HepG2 (cell line): ENCODE measurements around the gene TNFRSF6B. TPM values are rescaled to one million over a fixed set of nuclear protein-coding genes. Genes with fewer than 3 reads are reported as not detected.

Experiments used
- DR1 ChIP-seq: sonication (generic); formaldehyde crosslinking; IDR thresholded peaks from 2 replicates; pipeline ENCODE4 v1.8.0; 2021; ENCODE audit warnings: mild to moderate bottlenecking, missing genetic modification reagents, inconsistent platforms
- FOXO1 ChIP-seq: sonication (generic); formaldehyde crosslinking; IDR thresholded peaks from 2 replicates; pipeline ENCODE4 v1.4.0; 2020; ENCODE audit warnings: missing genetic modification reagents
- SNAI1 ChIP-seq: sonication (generic); formaldehyde crosslinking; IDR thresholded peaks from 2 replicates; pipeline ENCODE4 v1.5.0; 2020; ENCODE audit warnings: mild to moderate bottlenecking, missing genetic modification reagents, borderline replicate concordance
- TEAD2 ChIP-seq: sonication (generic); formaldehyde crosslinking; IDR thresholded peaks from 2 replicates; pipeline ENCODE4 v1.9.0; 2021; ENCODE audit warnings: missing genetic modification reagents
- UBTF ChIP-seq: sonication (generic); formaldehyde crosslinking; IDR thresholded peaks from 2 replicates; pipeline ENCODE4 v1.4.0; 2020; ENCODE audit warnings: mild to moderate bottlenecking, missing genetic modification reagents
- YEATS2 ChIP-seq: sonication (generic); formaldehyde crosslinking; IDR thresholded peaks from 2 replicates; pipeline ENCODE4 v1.4.0; 2020; ENCODE audit warnings: missing genetic modification reagents, borderline replicate concordance
- ZBTB21 ChIP-seq: sonication (generic); formaldehyde crosslinking; IDR thresholded peaks from 2 replicates; pipeline ENCODE4 v1.4.0; 2020; ENCODE audit warnings: missing genetic modification reagents
- ZKSCAN1 ChIP-seq: fragments of 150-350 bp; IDR thresholded peaks from 2 replicates; pipeline ENCODE4 v1.6.1; 2014; ENCODE audit warnings: low read length
- ZKSCAN8 ChIP-seq: IDR thresholded peaks from 2 replicates; pipeline ENCODE4 v1.6.1; 2016; ENCODE audit warnings: borderline replicate concordance, missing genetic modification reagents, missing compliant biosample characterization
- ZNF3 ChIP-seq: IDR thresholded peaks from 2 replicates; pipeline ENCODE4 v1.7.0; 2017; ENCODE audit warnings: inconsistent platforms
- ZNF383 ChIP-seq: sonication (generic); formaldehyde crosslinking; IDR thresholded peaks from 2 replicates; pipeline ENCODE4 v1.4.0; 2020; ENCODE audit warnings: missing genetic modification reagents, mild to moderate bottlenecking, borderline replicate concordance
- ZNF460 ChIP-seq: sonication (generic); formaldehyde crosslinking; IDR thresholded peaks from 2 replicates; pipeline ENCODE4 v1.5.1; 2020; ENCODE audit warnings: missing genetic modification reagents, mild to moderate bottlenecking, borderline replicate concordance
- ZNF484 ChIP-seq: sonication (generic); formaldehyde crosslinking; IDR thresholded peaks from 2 replicates; pipeline ENCODE4 v1.5.1; 2020; ENCODE audit warnings: mild to moderate bottlenecking, low read depth, missing genetic modification reagents, borderline replicate concordance
- ZNF550 ChIP-seq: sonication (generic); formaldehyde crosslinking; IDR thresholded peaks from 2 replicates; pipeline ENCODE4 v1.4.0; 2020; ENCODE audit warnings: mild to moderate bottlenecking, missing genetic modification reagents, borderline replicate concordance
- ZNF614 ChIP-seq: IDR thresholded peaks from 2 replicates; pipeline ENCODE4 v1.6.1; 2018; ENCODE audit warnings: missing biosample characterization, missing genetic modification reagents, inconsistent platforms, borderline replicate concordance
- ZNF761 ChIP-seq: sonication (generic); formaldehyde crosslinking; conservative IDR thresholded peaks from 2 replicates; pipeline ENCODE4 v1.4.0; 2020; ENCODE audit warnings: mild to moderate bottlenecking, missing genetic modification reagents
- ZNF768 ChIP-seq: sonication (generic); formaldehyde crosslinking; IDR thresholded peaks from 2 replicates; pipeline ENCODE4 v1.4.0; 2020; ENCODE audit warnings: missing genetic modification reagents
- ZNF891 ChIP-seq: sonication (generic); formaldehyde crosslinking; IDR thresholded peaks from 2 replicates; pipeline ENCODE4 v1.5.0; 2020; ENCODE audit warnings: mild to moderate bottlenecking, missing genetic modification reagents
- polyA plus RNA-seq, 8 experiments: library from polyadenylated mRNA; depleted of rRNA in 3 of 8; stranded (reverse) in 7 of 8; unstranded in 1 of 8; fragments of >200 nt; fragmentation: Illumina TruSeq in 4 of 8; extraction: Trizol in 4 of 8; gene quantifications; 2 replicates each; pipeline versions ENCODE4 v1.2.1 to v1.2.3, GENCODE V29; 2011 to 2016; ENCODE audit warnings: low read depth in 4 of 8, missing spikeins in 1 of 8, mixed read lengths in 1 of 8; ENCODE audit not compliant: insufficient read depth in 1 of 8
- total RNA-seq, 5 experiments: library from RNA; depleted of rRNA; stranded (reverse); fragments of >200 nt; fragmentation: Illumina TruSeq; extraction: Trizol; gene quantifications; 2 replicates each; pipeline ENCODE4 v1.2.3, GENCODE V29; 2016; ENCODE audit warnings: low read depth in 1 of 5
- TF ChIP-seq, protein P1 (sequence below): IDR thresholded peaks from 2 replicates; pipeline ENCODE4 v1.6.1; 2016; ENCODE audit warnings: missing compliant biosample characterization, missing genetic modification reagents, borderline replicate concordance
- TF ChIP-seq, protein P2 (sequence below): sonication (generic); formaldehyde crosslinking; IDR thresholded peaks from 2 replicates; pipeline ENCODE4 v1.8.0; 2023; ENCODE audit warnings: mild to moderate bottlenecking, missing genetic modification reagents
- TF ChIP-seq, protein P3 (sequence below): sonication (generic); formaldehyde crosslinking; IDR thresholded peaks from 2 replicates; pipeline ENCODE4 v1.5.1; 2020; ENCODE audit warnings: mild to moderate bottlenecking, moderate library complexity, missing genetic modification reagents

The TNFRSF6B gene
- total and polyA plus RNA-seq, 2 of the 13 experiments (the other 11 are each of a cell fraction or from before 2014, with no cell fraction given) = 0.24 TPM; not detected in 1

- no peak; the same call in 1 of the 2 replicates for TF ChIP-seq ZNF3 (CRISPR knock-in tag)
- peak; percentile 61; the same call in 1 of the 2 replicates for TF ChIP-seq SNAI1 (CRISPR knock-in tag)
- TF ChIP-seq DR1 = no peak
- TF ChIP-seq ZBTB21 (CRISPR knock-in tag) = no peak
- no peak for TF ChIP-seq ZNF891 (CRISPR knock-in tag)
- TF ChIP-seq, protein P1, sequence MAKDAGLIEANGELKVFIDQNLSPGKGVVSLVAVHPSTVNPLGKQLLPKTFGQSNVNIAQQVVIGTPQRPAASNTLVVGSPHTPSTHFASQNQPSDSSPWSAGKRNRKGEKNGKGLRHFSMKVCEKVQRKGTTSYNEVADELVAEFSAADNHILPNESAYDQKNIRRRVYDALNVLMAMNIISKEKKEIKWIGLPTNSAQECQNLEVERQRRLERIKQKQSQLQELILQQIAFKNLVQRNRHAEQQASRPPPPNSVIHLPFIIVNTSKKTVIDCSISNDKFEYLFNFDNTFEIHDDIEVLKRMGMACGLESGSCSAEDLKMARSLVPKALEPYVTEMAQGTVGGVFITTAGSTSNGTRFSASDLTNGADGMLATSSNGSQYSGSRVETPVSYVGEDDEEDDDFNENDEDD (CRISPR knock-in tag) = peak; percentile 81
- TF ChIP-seq YEATS2 (CRISPR knock-in tag) = no peak
- 0 out of 2 replicates have a peak, but pooled peaks have one; percentile 46 for TF ChIP-seq ZNF761 (CRISPR knock-in tag)
- TF ChIP-seq ZNF614 = no peak
- no peak for TF ChIP-seq ZNF484
- no peak for TF ChIP-seq ZNF768 (CRISPR knock-in tag)
- 0 out of 2 replicates have a peak, but pooled peaks have one; percentile 19 for TF ChIP-seq ZNF460
- TF ChIP-seq ZKSCAN8 (CRISPR knock-in tag) = no peak
- TF ChIP-seq, protein P2, sequence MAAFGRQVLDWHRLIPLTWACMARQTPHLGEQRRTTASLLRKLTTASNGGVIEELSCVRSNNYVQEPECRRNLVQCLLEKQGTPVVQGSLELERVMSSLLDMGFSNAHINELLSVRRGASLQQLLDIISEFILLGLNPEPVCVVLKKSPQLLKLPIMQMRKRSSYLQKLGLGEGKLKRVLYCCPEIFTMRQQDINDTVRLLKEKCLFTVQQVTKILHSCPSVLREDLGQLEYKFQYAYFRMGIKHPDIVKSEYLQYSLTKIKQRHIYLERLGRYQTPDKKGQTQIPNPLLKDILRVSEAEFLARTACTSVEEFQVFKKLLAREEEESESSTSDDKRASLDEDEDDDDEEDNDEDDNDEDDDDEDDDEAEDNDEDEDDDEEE = no peak
- 0 out of 2 replicates have a peak, but pooled peaks have one; percentile 18 for TF ChIP-seq ZNF383 (CRISPR knock-in tag)
- TF ChIP-seq, protein P3, sequence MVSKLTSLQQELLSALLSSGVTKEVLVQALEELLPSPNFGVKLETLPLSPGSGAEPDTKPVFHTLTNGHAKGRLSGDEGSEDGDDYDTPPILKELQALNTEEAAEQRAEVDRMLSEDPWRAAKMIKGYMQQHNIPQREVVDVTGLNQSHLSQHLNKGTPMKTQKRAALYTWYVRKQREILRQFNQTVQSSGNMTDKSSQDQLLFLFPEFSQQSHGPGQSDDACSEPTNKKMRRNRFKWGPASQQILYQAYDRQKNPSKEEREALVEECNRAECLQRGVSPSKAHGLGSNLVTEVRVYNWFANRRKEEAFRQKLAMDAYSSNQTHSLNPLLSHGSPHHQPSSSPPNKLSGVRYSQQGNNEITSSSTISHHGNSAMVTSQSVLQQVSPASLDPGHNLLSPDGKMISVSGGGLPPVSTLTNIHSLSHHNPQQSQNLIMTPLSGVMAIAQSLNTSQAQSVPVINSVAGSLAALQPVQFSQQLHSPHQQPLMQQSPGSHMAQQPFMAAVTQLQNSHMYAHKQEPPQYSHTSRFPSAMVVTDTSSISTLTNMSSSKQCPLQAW (CRISPR knock-in tag) = no peak
- TF ChIP-seq ZNF550 = no peak
- no peak; the same call in 1 of the 2 replicates for TF ChIP-seq FOXO1 (CRISPR knock-in tag)
- peak; percentile 27; the same call in 1 of the 2 replicates for TF ChIP-seq UBTF
- TF ChIP-seq ZKSCAN1 = no peak
- peak; percentile 80; the same call in 1 of the 2 replicates for TF ChIP-seq TEAD2 (CRISPR knock-in tag)
These were observed 44.1 kb upstream of the TNFRSF6B start (continued) for GRCh38 chr20:63652192-63652980.
